Karpas-422 (cell line): Measurements from ENCODE around the gene CFAP298. TPM values are rescaled to one million over a fixed set of nuclear protein-coding genes. Genes with fewer than 3 reads are reported as not detected.
A peak's percentile ranks its signal among the peaks of the same experiment; 100 is the strongest.
"Not testable (repeated sequence)": the region's sequence is repeated elsewhere in the genome, so short reads cannot be mapped to it uniquely, and the experiment has no call there.

Experiments
- DNase-seq: peaks from one replicate; pipeline ENCODE4 v3.0.0-alpha.2; 2015
- H2AFZ ChIP-seq: fragments of 200-600 bp; sonication (generic); 2 replicates; pipeline ENCODE4 v1.6.1; 2014; ENCODE audit warnings: antibody characterized with exemption, low read length, mixed read lengths
- H3K27ac ChIP-seq: fragments of 200-600 bp; sonication (generic); 2 replicates; pipeline ENCODE4 v1.5.1; 2014; ENCODE audit warnings: mild to moderate bottlenecking, low read length, moderate library complexity
- H3K27me3 ChIP-seq: fragments of 200-600 bp; sonication (generic); 2 replicates; pipeline ENCODE4 v1.6.1; 2014; ENCODE audit warnings: low read length, mixed read lengths
- H3K36me3 ChIP-seq: fragments of 200-600 bp; sonication (generic); 2 replicates; pipeline ENCODE4 v1.6.1; 2014; ENCODE audit warnings: low read length, mixed read lengths; ENCODE audit not compliant: insufficient read depth
- H3K4me1 ChIP-seq: fragments of 200-600 bp; sonication (generic); 2 replicates; pipeline ENCODE4 v1.6.1; 2014; ENCODE audit warnings: mild to moderate bottlenecking, low read length, mixed read lengths
- H3K4me2 ChIP-seq: fragments of 200-600 bp; sonication (generic); 2 replicates; pipeline ENCODE4 v1.6.1; 2014; ENCODE audit warnings: low read length, low read depth, mild to moderate bottlenecking; ENCODE audit not compliant: poor library complexity, severe bottlenecking
- H3K4me3 ChIP-seq: fragments of 200-600 bp; sonication (generic); 2 replicates; pipeline ENCODE4 v1.5.1; 2014; ENCODE audit warnings: mild to moderate bottlenecking, antibody characterized with exemption, low read length, mixed read lengths
- H3K79me2 ChIP-seq: fragments of 200-600 bp; sonication (generic); 2 replicates; pipeline ENCODE4 v1.6.1; 2014; ENCODE audit warnings: mild to moderate bottlenecking, low read length, mixed read lengths
- H3K9ac ChIP-seq: fragments of 200-600 bp; sonication (generic); 2 replicates; pipeline ENCODE4 v1.6.0; 2014; ENCODE audit warnings: low read length
- H3K9me2 ChIP-seq: fragments of 200-600 bp; sonication (generic), shearing (Covaris generic); replicated peaks from 2 replicates; pipeline ENCODE4 v1.6.0; 2014; ENCODE audit warnings: mild to moderate bottlenecking, low read length, moderate library complexity; ENCODE audit not compliant: insufficient read depth
- H3K9me3 ChIP-seq: fragments of 300-700, 200-600 bp; sonication (generic); 2 replicates; pipeline ENCODE4 v1.6.1; 2014; ENCODE audit warnings: low read length, mixed read lengths
- H4K20me1 ChIP-seq: fragments of 200-600 bp; sonication (generic); 2 replicates; pipeline ENCODE4 v1.6.1; 2014; ENCODE audit warnings: mild to moderate bottlenecking, antibody characterized with exemption, low read length, low read depth; ENCODE audit not compliant: insufficient read depth
- total RNA-seq: library from RNA; depleted of rRNA; stranded (reverse); fragments of >200 nt; shearing (Covaris generic); gene quantifications from 2 replicates; pipeline ENCODE4 v1.2.3, GENCODE V29; 2014; ENCODE audit warnings: low replicate concordance

CFAP298 gene
- total RNA-seq, 1 experiment from 2014 or later = 36.0 TPM

DNA sequence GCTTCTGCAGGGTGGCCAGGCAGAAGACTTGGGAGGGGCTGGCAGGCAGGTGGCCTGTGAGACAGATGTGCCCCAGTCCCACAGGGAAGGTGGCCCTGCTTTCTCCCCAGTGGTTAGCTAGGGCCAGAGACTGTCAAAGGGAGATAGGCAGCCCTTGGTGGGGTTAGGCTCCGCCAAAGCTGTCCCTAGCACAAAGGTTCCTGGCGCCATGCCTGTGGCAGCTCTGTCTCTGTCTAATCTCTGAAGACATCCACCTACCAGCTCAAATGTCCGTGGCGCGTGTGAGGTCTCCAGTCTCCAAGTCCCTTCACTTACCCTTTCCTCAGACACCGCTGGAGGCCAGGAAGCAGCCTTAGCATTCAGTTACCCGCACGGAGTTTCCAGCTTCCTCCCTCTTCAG, 44.6 kb downstream of the CFAP298 start:
- Histone ChIP-seq H3K79me2 (no peaks in the 10 kb centered on the region), H3K9ac (no peak overlapping the region), H3K27me3 (no peaks in the 10 kb centered on the region), H3K9me3 (no peaks in the 10 kb centered on the region), H2AFZ (no peak overlapping the region), H3K4me1 (peaks cover 8% of the 10 kb centered on the region), H3K9me2 (no peaks in the 10 kb centered on the region), H3K4me2 (no peak overlapping the region), H3K36me3 (no peaks in the 10 kb centered on the region), H3K4me3 (no peak overlapping the region), H3K27ac (no peak overlapping the region), H4K20me1 (no peaks in the 10 kb centered on the region)
- DNase-seq = no peak

DNA sequence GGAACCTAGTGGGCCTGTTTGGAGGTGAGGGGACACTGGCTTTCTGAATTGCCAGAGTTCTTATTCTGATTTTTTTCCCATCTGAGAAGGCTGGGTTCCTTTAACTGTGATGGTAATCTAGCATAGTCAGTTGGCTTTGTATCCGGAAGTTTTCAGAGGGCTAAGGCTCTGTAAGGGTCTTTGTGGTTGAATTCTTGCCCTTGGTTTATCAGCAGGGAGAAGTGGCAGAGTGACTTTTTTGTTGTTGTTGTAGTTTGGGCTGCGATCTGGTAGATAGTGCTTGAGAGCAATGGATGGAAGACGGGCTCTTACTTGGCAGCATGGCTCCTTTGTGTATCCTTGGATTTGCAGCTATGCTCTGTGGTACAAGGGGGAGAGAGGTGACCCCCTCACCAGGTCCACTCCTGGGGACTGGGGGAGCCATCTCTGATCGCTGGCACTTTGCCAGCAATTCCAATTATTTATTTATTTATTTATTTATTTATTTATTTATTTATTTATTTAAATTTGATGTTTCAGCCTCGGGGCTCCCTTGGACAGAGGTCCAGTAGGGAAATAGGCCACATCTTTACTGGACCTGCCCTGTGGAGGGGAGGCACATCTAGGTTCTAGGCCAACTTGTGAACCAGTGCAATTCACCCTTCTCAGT, 45.3 kb downstream of the CFAP298 start:
- H3K4me1 ChIP-seq = peaks cover 8% of the 10 kb centered on the region
- H3K36me3 ChIP-seq = no peaks in the 10 kb centered on the region
- H3K9ac ChIP-seq = no peak overlapping the region
- H2AFZ ChIP-seq = no peak overlapping the region
- no peak for DNase-seq
- H3K27me3 ChIP-seq = no peaks in the 10 kb centered on the region
- H3K4me3 ChIP-seq = no peak overlapping the region
- no peaks in the 10 kb centered on the region for H3K9me3 ChIP-seq
- no peaks in the 10 kb centered on the region for H3K9me2 ChIP-seq
- H3K79me2 ChIP-seq = no peaks in the 10 kb centered on the region
- no peak overlapping the region for H3K4me2 ChIP-seq
- H4K20me1 ChIP-seq = no peaks in the 10 kb centered on the region
- H3K27ac ChIP-seq = no peak overlapping the region

DNA sequence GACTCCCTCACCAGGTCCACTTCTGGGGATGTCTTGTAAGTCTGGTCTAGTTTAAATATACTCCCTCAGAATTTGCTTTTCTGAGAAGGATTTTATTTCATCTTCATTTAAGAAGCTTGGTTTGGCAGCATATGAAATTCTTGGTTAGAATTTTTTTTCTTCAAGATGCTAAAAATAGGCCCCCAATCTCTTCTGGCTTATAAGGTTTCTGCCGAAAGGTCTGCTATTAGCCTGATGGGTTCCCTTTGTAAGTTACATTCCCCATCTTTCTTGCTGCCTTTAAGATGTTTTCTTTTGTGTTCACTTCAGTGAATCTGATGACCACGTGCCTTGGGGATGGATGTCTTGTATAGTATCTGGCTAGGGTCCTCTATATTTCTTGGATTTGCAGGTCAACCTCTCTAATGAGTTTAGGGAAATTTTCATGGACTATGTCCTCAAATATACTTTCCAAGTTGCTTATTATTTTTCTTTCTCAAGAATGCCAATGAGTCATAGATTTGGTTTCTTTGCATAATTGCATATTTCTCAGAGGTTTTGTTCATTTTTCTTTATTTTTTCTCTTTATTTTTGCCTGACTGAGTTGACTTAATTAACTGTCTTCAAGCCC, 46.2 kb downstream of the CFAP298 start:
- Histone ChIP-seq H3K4me2 (no peak overlapping the region), H2AFZ (no peak overlapping the region), H3K4me1 (peaks cover 8% of the 10 kb centered on the region), H4K20me1 (no peaks in the 10 kb centered on the region), H3K36me3 (no peaks in the 10 kb centered on the region), H3K9me2 (no peaks in the 10 kb centered on the region), H3K27ac (no peak overlapping the region), H3K79me2 (no peaks in the 10 kb centered on the region), H3K9ac (no peak overlapping the region), H3K9me3 (no peaks in the 10 kb centered on the region), H3K27me3 (no peaks in the 10 kb centered on the region), H3K4me3 (no peak overlapping the region)
- no peak for DNase-seq

DNA sequence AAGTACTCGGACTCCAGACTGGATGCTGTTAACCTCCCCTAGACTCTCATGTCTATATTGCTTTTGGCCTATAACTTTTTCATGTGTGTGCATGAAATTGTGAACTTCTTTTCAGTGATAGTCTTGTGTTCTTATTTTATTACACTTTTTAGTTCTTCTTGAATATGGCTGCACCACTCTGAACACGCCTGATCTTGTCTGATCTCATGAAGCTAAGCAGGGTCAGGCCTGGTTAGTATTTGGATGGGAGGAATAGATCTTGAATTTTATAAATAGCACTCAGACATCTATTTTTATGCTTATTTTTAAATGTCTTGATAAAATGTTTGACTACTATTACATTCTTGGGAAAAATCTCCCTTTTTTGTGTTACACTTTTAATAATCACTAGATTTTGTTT, 49.3 kb downstream of the CFAP298 start:
- Histone ChIP-seq H3K9ac (no peak overlapping the region), H3K79me2 (no peaks in the 10 kb centered on the region), H2AFZ (peak overlapping the region; percentile 46; the same call in 1 of the 2 replicates), H3K4me3 (no peak overlapping the region), H3K9me3 (no peaks in the 10 kb centered on the region), H3K4me1 (no peaks in the 10 kb centered on the region), H3K4me2 (no peak overlapping the region), H3K9me2 (no peaks in the 10 kb centered on the region), H3K27ac (no peak overlapping the region), H4K20me1 (no peaks in the 10 kb centered on the region), H3K36me3 (no peaks in the 10 kb centered on the region), H3K27me3 (no peaks in the 10 kb centered on the region)
- no peak for DNase-seq

DNA sequence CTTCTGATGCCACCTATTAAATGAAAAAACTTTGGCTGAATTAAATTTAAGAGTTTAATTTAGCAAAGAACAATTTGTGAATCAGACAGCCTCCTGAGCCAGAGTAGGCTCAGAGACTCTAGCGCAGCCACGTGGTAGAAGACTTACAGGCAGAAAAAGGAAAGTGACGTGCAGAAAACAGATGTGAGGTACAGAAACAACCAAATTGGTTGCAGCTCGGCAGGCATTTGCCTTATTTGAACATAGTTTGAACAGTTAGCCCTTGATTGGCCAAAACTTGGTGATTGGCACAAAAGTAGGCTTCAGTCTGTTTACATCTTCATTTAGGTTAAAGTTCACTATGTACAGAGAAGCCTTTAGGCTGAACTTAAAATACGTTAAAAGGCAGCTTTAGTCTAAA, 49.8 kb downstream of the CFAP298 start:
- H4K20me1 ChIP-seq = no peaks in the 10 kb centered on the region
- no peak overlapping the region for H3K9ac ChIP-seq
- no peak overlapping the region for H3K27ac ChIP-seq
- H2AFZ ChIP-seq = peak overlapping the region; percentile 46; the same call in 1 of the 2 replicates
- H3K36me3 ChIP-seq = no peaks in the 10 kb centered on the region
- no peaks in the 10 kb centered on the region for H3K9me3 ChIP-seq
- no peak overlapping the region for H3K4me2 ChIP-seq
- H3K4me3 ChIP-seq = no peak overlapping the region
- H3K79me2 ChIP-seq = no peaks in the 10 kb centered on the region
- DNase-seq = peak; percentile 53
- H3K9me2 ChIP-seq = no peaks in the 10 kb centered on the region
- no peaks in the 10 kb centered on the region for H3K27me3 ChIP-seq
- H3K4me1 ChIP-seq = no peaks in the 10 kb centered on the region

DNA sequence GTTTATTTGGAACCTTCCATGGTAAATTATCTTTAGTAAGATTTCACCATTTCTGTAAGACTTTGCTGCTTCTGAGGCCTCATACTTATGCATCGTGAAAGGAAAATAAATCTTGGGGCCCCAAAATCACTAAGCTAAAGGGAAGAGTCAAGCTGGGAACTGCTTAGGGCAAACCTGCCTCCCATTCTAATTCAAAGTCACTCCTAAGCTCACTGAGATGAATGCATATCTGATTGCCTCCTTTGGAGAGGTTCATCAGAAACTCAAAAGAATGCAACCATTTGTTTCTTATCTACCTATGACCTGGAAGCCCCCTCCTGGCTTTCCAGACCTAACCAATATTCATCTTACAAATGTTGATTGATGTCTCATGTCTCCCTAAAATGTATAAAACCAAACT, 50.7 kb downstream of the CFAP298 start:
- not testable (repeated sequence) for H4K20me1 ChIP-seq, H3K9ac ChIP-seq, H3K4me3 ChIP-seq, H3K9me3 ChIP-seq, H3K27ac ChIP-seq, H3K36me3 ChIP-seq, DNase-seq, H3K27me3 ChIP-seq, H3K4me1 ChIP-seq, H3K9me2 ChIP-seq, H3K79me2 ChIP-seq, H3K4me2 ChIP-seq, H2AFZ ChIP-seq

DNA sequence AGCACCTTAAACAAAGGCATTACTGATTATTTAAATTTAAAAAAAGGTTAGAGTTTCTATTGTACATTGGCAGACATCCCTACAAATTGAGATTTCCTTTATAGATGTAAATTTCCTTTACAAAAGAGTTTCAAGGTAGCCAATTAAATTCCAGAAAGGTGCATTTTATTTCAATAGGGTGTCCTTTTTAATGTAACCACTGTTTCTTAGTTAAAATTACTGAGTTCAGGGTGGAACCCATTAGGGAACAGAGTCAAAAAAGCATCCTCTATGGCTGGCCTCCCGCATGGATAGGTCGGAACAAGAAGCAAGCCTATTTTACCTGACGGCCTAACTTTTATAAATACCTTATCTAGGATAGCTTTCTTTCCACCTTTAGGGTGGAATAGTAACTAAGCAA, 51.3 kb downstream of the CFAP298 start:
- H2AFZ ChIP-seq = no peak overlapping the region
- no peak overlapping the region for H3K9ac ChIP-seq
- no peaks in the 10 kb centered on the region for H3K9me2 ChIP-seq
- H3K27me3 ChIP-seq = no peaks in the 10 kb centered on the region
- H3K4me3 ChIP-seq = no peak overlapping the region
- no peak for DNase-seq
- H3K36me3 ChIP-seq = no peaks in the 10 kb centered on the region
- H3K4me1 ChIP-seq = no peaks in the 10 kb centered on the region
- no peak overlapping the region for H3K27ac ChIP-seq
- no peaks in the 10 kb centered on the region for H4K20me1 ChIP-seq
- H3K9me3 ChIP-seq = no peaks in the 10 kb centered on the region
- no peak overlapping the region for H3K4me2 ChIP-seq
- H3K79me2 ChIP-seq = no peaks in the 10 kb centered on the region

DNA sequence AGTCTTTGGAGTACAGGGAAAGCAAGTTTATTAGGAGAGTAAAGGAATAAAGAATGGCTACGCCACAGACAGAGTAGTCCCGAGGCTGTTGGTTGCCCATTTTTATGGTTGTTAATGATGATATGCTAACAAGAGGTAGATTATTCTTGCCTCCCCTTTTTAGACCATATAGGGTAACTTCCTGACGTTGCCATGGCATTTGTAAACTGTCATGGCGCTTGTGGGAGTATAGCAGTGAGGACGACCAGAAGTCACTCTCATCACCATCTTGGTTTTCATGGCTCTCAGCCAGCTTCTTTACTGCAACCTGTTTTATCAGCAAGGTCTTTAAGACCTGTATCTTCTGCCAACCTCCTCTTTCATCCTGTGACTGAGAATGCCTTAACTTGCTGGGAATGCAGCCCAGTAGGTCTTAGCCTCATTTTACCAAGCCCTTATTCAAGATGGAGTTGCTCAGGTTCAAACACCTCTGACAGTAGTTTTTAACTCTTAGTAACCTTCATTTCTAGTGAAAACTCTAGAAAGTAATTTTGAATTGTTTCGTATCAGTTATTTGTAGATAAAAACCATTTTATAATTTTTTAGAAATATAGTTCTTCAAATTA, 53.1 kb downstream of the CFAP298 start:
- H3K9me3 ChIP-seq = no peaks in the 10 kb centered on the region
- no peaks in the 10 kb centered on the region for H3K36me3 ChIP-seq
- no peak overlapping the region for H3K27ac ChIP-seq
- no peak for DNase-seq
- H3K9ac ChIP-seq = no peak overlapping the region
- no peaks in the 10 kb centered on the region for H3K79me2 ChIP-seq
- no peaks in the 10 kb centered on the region for H3K27me3 ChIP-seq
- H4K20me1 ChIP-seq = no peaks in the 10 kb centered on the region
- H3K4me1 ChIP-seq = no peaks in the 10 kb centered on the region
- no peak overlapping the region for H2AFZ ChIP-seq
- H3K4me3 ChIP-seq = no peak overlapping the region
- no peaks in the 10 kb centered on the region for H3K9me2 ChIP-seq
- H3K4me2 ChIP-seq = no peak overlapping the region
